ENCODE measurements around the gene LST1. TPM values are rescaled to one million over a fixed set of nuclear protein-coding genes. Genes with fewer than 3 reads are reported as not detected.

Gene LST1
- total and polyA plus RNA-seq, 2 of the 8 experiments (the other 6 are each of a cell fraction or from before 2014, with no cell fraction given), result not detected

GRCh38 chr6:31544676-31545075 is 41.4 kb upstream of the LST1 start:
- Histone ChIP-seq H4K20me1 (replicated peaks in 1 of 2; ENCODE audit: control insufficient read depth in 1 of 2, insufficient read depth in 2 of 2, low read length in 2 of 2) (peaks cover 7 to 10% of the 10 kb centered on the region in 2 experiments), H4K8ac (ENCODE audit: extremely low read depth, insufficient read depth, low read length) (no peak overlapping the region), H3K27me3 (replicated peaks in 1 of 4; ENCODE audit: control insufficient read depth in 3 of 4, extremely low read depth in 1 of 4, insufficient read depth in 3 of 4, low read length in 3 of 4) (no peaks in the 10 kb centered on the region), H2BK120ac (replicated peaks; ENCODE audit: low read depth, low read length) (no peak overlapping the region), H3K9ac (replicated peaks in 1 of 4; ENCODE audit: extremely low read depth in 1 of 4, low read depth in 3 of 4, low read length in 3 of 4) (no peak overlapping the region), H2AK5ac (ENCODE audit: low read depth, low read length) (no peak overlapping the region), H3K36me3 (ENCODE audit: control insufficient read depth in 2 of 4, insufficient read depth in 4 of 4, low read length in 3 of 4) (peaks cover 5 to 13% (median 7%) of the 10 kb centered on the region in 4 experiments; a peak in 7 of 8 replicates), H2AFZ (ENCODE audit: low read length) (no peak overlapping the region), H3K23me2 (ENCODE audit: low read depth, low read length) (peaks cover 7% of the 10 kb centered on the region), H3K27ac (ENCODE audit: low read depth, low read length) (no peak overlapping the region), H2BK12ac (ENCODE audit: low read depth, low read length) (no peak overlapping the region), H3K4me1 (replicated peaks in 1 of 4; ENCODE audit: control insufficient read depth in 3 of 4, insufficient read depth in 4 of 4, low read length in 3 of 4) (peaks cover 4 to 14% (median 9%) of the 10 kb centered on the region in 4 experiments; a peak in 6 of 7 replicates), H2BK15ac (ENCODE audit: low read length) (no peak overlapping the region), H3K4me2 (ENCODE audit: insufficient read depth in 1 of 2, low read depth in 2 of 2, low read length in 2 of 2) (no peak overlapping the region), H3K79me1 (ENCODE audit: low read depth, low read length) (no peaks in the 10 kb centered on the region; the same call in 1 of the 2 replicates), H2BK5ac (ENCODE audit: low read depth, low read length) (no peak overlapping the region), H3K23ac (ENCODE audit: insufficient read length) (no peak overlapping the region), H3K56ac (replicated peaks; ENCODE audit: insufficient read length, low read depth, low read length) (no peak overlapping the region), H3K4me3 (ENCODE audit: extremely low read depth in 1 of 4, insufficient read depth in 2 of 4, low read depth in 3 of 4, low read length in 4 of 4) (no peak overlapping the region), H3K14ac (ENCODE audit: insufficient read length) (no peak overlapping the region), H3K79me2 (ENCODE audit: control insufficient read depth in 1 of 2, insufficient read depth in 2 of 2, low read length in 2 of 2) (peaks cover 18 to 36% of the 10 kb centered on the region in 2 experiments), H3K4ac (replicated peaks; ENCODE audit: insufficient read length, low read depth, low read length) (no peak overlapping the region), H4K5ac (ENCODE audit: insufficient read length, low read depth, low read length) (no peak overlapping the region), H4K91ac (replicated peaks; ENCODE audit: insufficient read length, low read length) (no peak overlapping the region), H3K9me3 (ENCODE audit: insufficient read depth in 2 of 2, low read depth in 1 of 2, low read length in 1 of 2) (no peaks in the 10 kb centered on the region), H3K18ac (ENCODE audit: extremely low read depth, low read length) (no peak overlapping the region), H2BK20ac (ENCODE audit: low read length) (no peak overlapping the region)
- 73% methylated on average over 2 of the region's 2 CpGs; no CpG with 5 or more reads in 1 of the 2 experiments for WGBS, 2 experiments (ENCODE audit: extremely low coverage in 1 of 2, insufficient coverage in 1 of 2, insufficient read length in 1 of 2, insufficient replicate concordance in 2 of 2, low coverage in 1 of 2, low lambda C conversion rate in 2 of 2, missing lambda C conversion rate in 1 of 2)
- ChIA-PET POLR2A (ENCODE audit: partially characterized antibody) (interaction anchor here (4.8 to 18.4 kb wide), 5 partner anchors 14 to 108 kb away, joined by 37 to 428 read pairs (median 99); partner anchors contain the start of genes BAG6, MCCD1, MICB and NCR3), CTCF (ENCODE audit: partially characterized antibody) (interaction anchor here (10.6 to 24.7 kb wide), 2 partner anchors 39 to 57 kb away, joined by 254 to 613 read pairs; partner anchors contain the start of genes LST1, LTB and NCR3)
- FAIRE-seq (no peak), DNase-seq (ENCODE audit: low read depth in 1 of 2, low spot score in 2 of 2) (no peak)
- TF ChIP-seq SP4 (IDR thresholded peaks at IDR 0.05; ENCODE audit: low read length) (no peak), KDM5A (IDR thresholded peaks at IDR 0.05; ENCODE audit: low read length) (no peak), RXRA (IDR thresholded peaks at IDR 0.05; ENCODE audit: insufficient read depth, low read depth, low read length) (no peak), SIN3A (conservative IDR thresholded peaks at IDR 0.05 in 1 of 2, IDR thresholded peaks at IDR 0.05 in 1 of 2; ENCODE audit: low read depth in 1 of 2, low read length in 2 of 2) (no peak), TAF7 (optimal IDR thresholded peaks at IDR 0.05; ENCODE audit: borderline replicate concordance, low read depth, low read length) (no peak), HDAC2 (IDR thresholded peaks at IDR 0.05; ENCODE audit: borderline replicate concordance in 1 of 2, low read depth in 2 of 2, low read length in 2 of 2) (no peak), JUN (IDR thresholded peaks at IDR 0.05; ENCODE audit: low read depth, low read length) (no peak), ASH2L (IDR thresholded peaks at IDR 0.05; ENCODE audit: low read length) (no peak)
